OCI-M2 (cell line): Measurements from ENCODE around the gene TMEM273.

Source experiments
- DNase-seq: peaks from one replicate; lab custom pipeline; 2025; ENCODE audit not compliant: unreplicated experiment; lab: John Stamatoyannopoulos, UW

The TMEM273 gene

GRCh38 chr10:49143249-49143648 lies 44.9 kb downstream of the TMEM273 start:
- DNase-seq, result no peak

DNA sequence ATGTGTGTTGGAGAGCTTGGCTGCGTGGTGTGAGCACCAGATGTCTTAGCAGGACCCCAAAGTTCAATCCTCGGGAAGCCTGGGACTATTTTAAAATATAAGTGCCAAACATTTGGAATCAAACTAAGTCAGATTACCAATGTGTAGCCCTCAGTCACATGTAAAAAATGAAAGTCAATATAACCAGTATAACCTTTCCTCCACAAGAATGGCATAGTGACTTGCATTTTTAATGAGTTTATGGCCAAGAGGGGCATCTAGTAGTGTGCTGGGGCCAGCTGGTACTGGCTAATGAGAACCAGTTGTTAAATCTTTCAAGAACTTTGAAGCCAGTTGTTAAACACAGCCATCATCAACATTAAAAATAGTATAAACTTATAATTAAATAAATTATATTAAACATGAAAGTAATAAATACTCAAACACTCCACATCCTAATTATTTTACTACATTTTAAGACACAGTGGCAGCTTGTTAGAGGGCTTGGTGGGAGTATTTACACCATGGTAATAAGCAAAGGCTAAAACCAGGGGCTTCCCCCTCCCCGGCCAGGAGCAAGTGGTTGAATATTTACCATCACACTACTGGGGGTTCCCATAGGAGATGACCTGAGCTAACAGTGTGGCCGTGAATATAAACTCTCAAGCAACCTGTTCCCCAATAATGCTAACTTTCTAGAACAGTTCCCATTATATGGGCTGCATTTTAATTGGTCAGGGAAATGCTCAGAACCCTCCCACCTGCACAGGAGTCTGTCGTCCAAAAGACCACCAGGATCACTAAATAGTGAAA lies 46.5 kb downstream of the TMEM273 start:
- no peak for DNase-seq

GRCh38 chr10:49140304-49141177 lies 47.6 kb downstream of the TMEM273 start:
- no peak for DNase-seq

DNA sequence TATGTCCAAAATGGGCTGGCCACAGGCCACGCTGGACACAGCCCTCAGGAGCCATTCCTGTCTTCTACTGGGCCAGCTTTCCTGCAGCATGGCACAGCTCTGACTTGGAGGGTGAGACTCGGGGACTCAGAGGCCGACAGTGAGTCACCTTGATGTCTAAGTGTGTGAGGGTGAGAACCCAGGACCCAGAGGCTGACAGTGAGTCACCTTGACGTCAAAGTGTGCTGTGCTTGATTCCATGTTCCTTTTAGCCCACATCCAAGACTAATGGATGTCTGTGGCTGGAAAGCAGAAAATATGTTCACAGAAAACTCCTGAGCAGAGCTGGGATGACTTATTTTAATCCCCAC lies 48.4 kb downstream of the TMEM273 start:
- DNase-seq, result no peak

DNA sequence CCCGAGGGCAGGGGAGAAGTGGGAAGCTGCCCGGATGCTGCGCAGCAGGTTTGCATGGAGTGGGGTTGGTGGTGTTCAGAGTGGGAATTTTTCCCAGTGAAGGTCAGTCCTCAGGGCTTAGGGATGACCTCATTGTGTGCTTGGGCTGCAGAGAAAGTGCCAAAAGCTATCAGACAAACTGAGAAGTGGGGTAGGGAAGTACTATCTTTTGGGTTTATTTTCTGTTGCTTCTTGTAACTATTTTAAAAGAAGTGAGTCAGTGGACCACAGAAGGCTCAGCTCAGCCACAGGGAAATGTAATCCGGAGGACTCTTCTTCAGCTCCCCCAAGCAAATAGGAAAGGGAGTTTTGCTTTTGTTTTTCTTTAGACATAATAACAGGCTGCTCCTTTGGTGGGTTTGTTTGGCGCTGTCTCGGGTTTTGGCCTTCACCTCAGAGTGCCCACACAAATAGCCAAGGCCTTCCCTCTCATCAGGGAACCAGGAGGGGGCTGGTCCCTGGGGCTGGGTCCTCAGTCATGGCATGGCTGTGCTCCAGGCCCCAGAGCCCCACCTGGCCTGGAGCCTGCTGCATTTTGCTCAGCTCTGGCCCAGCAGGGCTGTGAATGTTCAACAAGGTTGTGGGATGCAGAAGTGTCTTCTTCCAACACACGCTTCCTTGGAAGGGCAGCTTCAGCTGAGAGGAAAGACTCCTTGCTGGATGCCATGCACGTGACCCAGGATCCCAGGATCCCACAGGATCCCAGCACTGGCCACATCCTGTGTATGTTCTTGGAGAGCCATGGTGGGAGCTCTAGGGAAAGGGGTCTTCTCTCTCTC lies 49.0 kb downstream of the TMEM273 start:
- DNase-seq, result no peak

- no peak for DNase-seq
These were observed 49.8 kb downstream of the TMEM273 start for GRCh38 chr10:49138361-49138891.

DNA sequence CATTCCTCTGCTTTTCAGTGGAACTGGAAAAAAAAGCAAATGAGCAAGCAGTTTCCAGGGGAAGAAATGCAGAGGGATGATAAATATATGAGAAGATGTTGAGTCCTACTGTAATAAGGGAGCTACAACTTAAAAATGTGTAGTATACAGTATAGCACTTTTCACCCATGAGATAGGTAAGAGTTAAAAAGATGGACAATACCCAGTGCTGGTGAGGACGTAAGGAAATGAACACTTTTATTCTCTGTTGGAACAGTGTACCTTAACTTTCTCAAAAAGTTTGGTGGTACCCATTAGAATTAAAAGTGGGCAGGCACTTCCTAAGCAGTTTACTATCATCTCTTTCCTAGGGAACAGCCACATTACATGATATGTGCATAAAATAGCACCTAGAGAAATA lies 51.7 kb downstream of the TMEM273 start:
- DNase-seq, result no peak

GRCh38 chr10:49135575-49136313 lies 52.4 kb downstream of the TMEM273 start:
- no peak for DNase-seq

- no peak for DNase-seq
These were observed 53.9 kb downstream of the TMEM273 start for GRCh38 chr10:49134327-49134726.

GRCh38 chr10:49133706-49134248 lies 54.4 kb downstream of the TMEM273 start, which contains the start of gene FAM170B:
TSS of gene FAM170B (minus strand) at chr10:49134021. CDS start at chr10:49133918, 103 bp downstream.
- DNase-seq, result no peak

DNA sequence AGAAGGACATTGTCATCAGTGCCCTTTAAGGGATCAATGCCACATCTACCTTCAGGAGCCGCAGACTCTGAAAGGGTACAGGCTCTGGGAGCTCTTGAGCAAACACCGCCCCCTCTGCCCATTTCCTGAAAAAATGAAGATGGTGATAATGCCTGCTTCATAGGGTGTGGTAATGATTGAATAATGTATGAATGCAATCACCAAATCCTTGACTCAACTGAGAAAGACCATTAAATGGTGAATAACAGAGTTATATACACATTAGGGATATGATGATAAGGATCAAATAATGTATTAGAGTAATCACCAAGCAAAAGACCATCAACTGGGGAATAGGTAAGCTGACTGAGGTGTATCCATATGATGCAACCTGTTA lies 55.8 kb downstream of the TMEM273 start:
- DNase-seq, result no peak

GRCh38 chr10:49131507-49132361 lies 56.5 kb downstream of the TMEM273 start:
- no peak for DNase-seq

- DNase-seq, result no peak
These were observed 58.8 kb downstream of the TMEM273 start for GRCh38 chr10:49129376-49129775.

GRCh38 chr10:49128854-49129253 lies 59.3 kb downstream of the TMEM273 start:
- DNase-seq, result no peak

- DNase-seq, result no peak
These were observed 63.9 kb downstream of the TMEM273 start for GRCh38 chr10:49123981-49124950.

DNA sequence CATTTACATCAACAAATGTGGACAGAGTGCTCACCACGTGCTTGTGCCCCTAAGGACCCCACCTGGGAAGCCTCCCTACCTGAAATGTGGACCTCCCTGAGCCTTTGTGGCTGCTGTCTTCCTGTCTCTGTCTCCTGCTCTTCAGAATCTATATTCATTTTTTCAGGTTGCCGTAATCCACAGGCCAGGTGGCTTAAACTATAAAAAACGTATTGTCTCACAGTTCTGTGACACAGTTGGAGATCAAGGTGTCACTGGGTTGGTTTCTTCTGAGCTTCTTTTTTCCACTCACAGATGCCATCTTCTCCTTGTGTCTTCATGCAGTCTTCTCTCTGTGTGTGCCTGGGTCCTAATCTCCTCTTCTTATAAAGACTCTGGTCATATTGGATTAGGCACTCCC lies 67.3 kb downstream of the TMEM273 start:
- DNase-seq, result no peak

DNA sequence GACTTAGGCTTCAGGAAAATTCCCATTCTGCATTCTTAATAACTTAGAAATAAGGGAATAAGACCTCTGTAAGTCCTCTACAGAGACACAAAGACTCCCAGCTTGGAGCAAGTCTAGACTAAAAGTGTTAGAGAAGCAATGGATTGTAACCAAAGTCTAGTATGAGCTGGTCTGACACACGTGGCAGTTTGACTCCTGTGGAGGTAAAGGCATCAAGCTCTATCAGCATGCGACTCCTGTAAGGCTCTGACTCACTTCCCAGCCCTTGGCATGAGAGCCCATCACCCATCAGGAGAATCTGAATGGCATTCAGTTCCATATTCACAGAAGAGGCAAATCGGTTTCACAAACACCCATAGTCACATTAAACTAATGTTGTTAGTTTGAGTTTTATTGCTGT lies 68.4 kb downstream of the TMEM273 start:
- DNase-seq, result no peak

DNA sequence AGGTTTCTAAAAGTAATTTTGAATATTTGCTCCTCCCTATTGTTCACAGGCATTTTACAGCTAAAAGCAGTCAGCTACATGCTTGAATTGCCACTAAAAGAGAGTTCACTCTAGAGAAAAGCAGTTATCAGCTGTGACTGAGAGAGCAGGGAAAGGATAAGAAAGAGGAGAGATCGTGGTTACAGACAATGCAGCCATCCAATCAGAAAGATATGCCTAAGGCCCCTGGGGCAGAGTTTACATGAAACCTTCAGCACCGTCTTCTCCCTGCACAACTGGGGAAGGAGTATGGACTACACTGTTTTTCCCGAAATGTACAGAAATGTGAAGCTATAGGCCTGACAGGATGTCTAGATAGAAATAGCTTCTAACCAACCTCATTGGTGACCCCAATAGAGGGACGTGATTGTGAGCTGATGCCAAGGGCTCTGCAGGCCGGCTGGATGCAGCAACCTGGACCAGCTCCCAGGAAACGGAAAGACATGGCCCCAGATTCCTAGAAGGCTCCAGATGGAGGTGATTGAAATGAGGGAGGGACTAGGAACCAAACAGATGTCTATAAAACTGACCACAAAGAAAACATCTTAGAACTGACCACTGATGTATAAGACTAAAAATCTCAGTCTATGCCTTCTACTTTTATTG lies 69.6 kb downstream of the TMEM273 start:
- no peak for DNase-seq
